OCI-LY7 (cell line): ENCODE results near the gene CAMKV. TPM values are rescaled to one million over a fixed set of nuclear protein-coding genes. Genes with fewer than 3 reads are reported as not detected.
"Not testable (repeated sequence)": the region's sequence is repeated elsewhere in the genome, so short reads cannot be mapped to it uniquely, and the experiment has no call there.

ENCODE experiments used
- BruUV-seq: library from RNA; stranded (reverse); fragments of 400-500 nt; replicated peaks from 2 replicates; lab custom pipeline; 2021; lab: Mats Ljungman, UMichigan
- CTCF ChIA-PET: fragments of 300-600 bp; sonication (Branson Sonifier 250); formaldehyde crosslinking; loops from one replicate; lab custom pipeline; 2022; ENCODE audit warnings: antibody characterized with exemption; ENCODE audit not compliant: unreplicated experiment; lab: Charles Lee
- POLR2A ChIA-PET: fragments of 300-600 bp; sonication (Branson Sonifier 250); formaldehyde crosslinking; loops from one replicate; lab custom pipeline; 2022; ENCODE audit warnings: antibody characterized with exemption; lab: Charles Lee
- DNase-seq: peaks from one replicate; pipeline ENCODE4 v3.0.0-alpha.2; 2015; ENCODE audit warnings: low spot score
- H2AFZ ChIP-seq: fragments of 200-600 bp; sonication (generic), shearing (Covaris generic); 2 replicates; pipeline ENCODE4 v1.6.1; 2014; ENCODE audit warnings: mild to moderate bottlenecking, antibody characterized with exemption, low read length, moderate library complexity
- H3K27ac ChIP-seq: fragments of 200-600 bp; sonication (generic); 2 replicates; pipeline ENCODE4 v1.5.1; 2014; ENCODE audit warnings: mixed run types, low read depth, mild to moderate bottlenecking, moderate library complexity, low read length, inconsistent platforms; ENCODE audit not compliant: poor library complexity, severe bottlenecking
- H3K36me3 ChIP-seq: fragments of 200-600 bp; sonication (generic); 2 replicates; pipeline ENCODE4 v1.6.1; 2014; ENCODE audit warnings: mild to moderate bottlenecking, antibody characterized with exemption, low read length, moderate library complexity, mixed read lengths; ENCODE audit not compliant: insufficient read depth
- H3K4me1 ChIP-seq: fragments of 200-600 bp; sonication (generic); 2 replicates; pipeline ENCODE4 v1.5.1; 2014; ENCODE audit warnings: mild to moderate bottlenecking, low read length; ENCODE audit not compliant: insufficient read depth, poor library complexity, severe bottlenecking
- H3K4me2 ChIP-seq: fragments of 200-600 bp; sonication (generic); 2 replicates; pipeline ENCODE4 v1.6.1; 2014; ENCODE audit warnings: mild to moderate bottlenecking, low read length
- H3K4me3 ChIP-seq: fragments of 200-600 bp; sonication (generic); 2 replicates; pipeline ENCODE4 v1.5.1; 2014; ENCODE audit warnings: mild to moderate bottlenecking, low read depth, low read length; ENCODE audit not compliant: poor library complexity, severe bottlenecking
- H3K79me2 ChIP-seq: fragments of 200-600 bp; sonication (generic); 2 replicates; pipeline ENCODE4 v1.6.1; 2016; ENCODE audit warnings: low read depth, mild to moderate bottlenecking, low read length, moderate library complexity, mixed read lengths; ENCODE audit not compliant: insufficient read depth
- H3K9me2 ChIP-seq: fragments of 200-600 bp; sonication (generic); 2 replicates; pipeline ENCODE4 v1.6.1; 2016; ENCODE audit warnings: mild to moderate bottlenecking, low read length, mixed read lengths; ENCODE audit not compliant: insufficient read depth
- H3K9me3 ChIP-seq: fragments of 200-600 bp; sonication (generic); 2 replicates; pipeline ENCODE4 v1.6.1; 2014; ENCODE audit warnings: mild to moderate bottlenecking, mixed run types, low read length, mixed read lengths
- H4K20me1 ChIP-seq: fragments of 200-600 bp; sonication (generic); 2 replicates; pipeline ENCODE4 v1.6.1; 2014; ENCODE audit warnings: mild to moderate bottlenecking, antibody characterized with exemption, low read length, moderate library complexity, mixed read lengths; ENCODE audit not compliant: insufficient read depth
- CTCF ChIP-seq: fragments of 200-600 bp; sonication (generic); conservative IDR thresholded peaks from 2 replicates; pipeline ENCODE4 v1.5.1; 2014; ENCODE audit warnings: mild to moderate bottlenecking, antibody characterized with exemption, low read length, moderate library complexity, mixed read lengths
- EZH2phosphoT487 ChIP-seq: fragments of 200-600 bp; sonication (generic); IDR thresholded peaks from 2 replicates; pipeline ENCODE4 v1.6.1; 2018; ENCODE audit warnings: low read depth, borderline replicate concordance, mild to moderate bottlenecking, mixed run types, antibody characterized with exemption, low read length, moderate library complexity, mixed read lengths
- intact Hi-C: fragments of 100-400 bp; cut with micrococcal nuclease; formaldehyde crosslinking; loops from one replicate; pipeline ENCODE4 v1.10.0; 2022; ENCODE audit not compliant: unreplicated experiment
- total RNA-seq, 2 experiments: library from RNA; depleted of rRNA in 1 of 2; stranded (reverse); fragments of >200 nt in 1 of 2; shearing (Covaris generic) in 1 of 2; gene quantifications; 2 replicates each; pipeline ENCODE4 v1.2.3, GENCODE V29; 2014 to 2022

Gene CAMKV
- total RNA-seq, 2 experiments from 2014 or later, result 0.63 TPM; not detected in 1

- intact Hi-C loops, result loop anchor here (5.0 kb wide), 1 partner anchor 206 kb away; no protein-coding TSS in a partner anchor
- Histone ChIP-seq H3K36me3 (0 out of 2 replicates have a peak, but pooled peaks cover 12% of the 10 kb centered on the region), H2AFZ (no peak overlapping the region), H3K9me3 (no peaks in the 10 kb centered on the region), H3K79me2 (no peaks in the 10 kb centered on the region), H3K4me3 (no peak overlapping the region), H3K9me2 (no peaks in the 10 kb centered on the region), H3K4me2 (no peak overlapping the region), H3K27ac (no peak overlapping the region), H3K4me1 (peaks cover 9% of the 10 kb centered on the region), H4K20me1 (no peaks in the 10 kb centered on the region)
- DNase-seq, result no peak
- ChIA-PET CTCF (interaction anchor here (0.5 to 1.6 kb wide), 3 partner anchors 54 to 203 kb away, joined by 3 to 5 read pairs (median 4); no protein-coding TSS in a partner anchor), POLR2A (no interaction called here)
- TF ChIP-seq CTCF, result no peak
- TF ChIP-seq EZH2phosphoT487, result no peak
- no TSS peak for BruUV-seq
These were observed 38.9 kb upstream of the CAMKV start for GRCh38 chr3:49908373-49909199.

- Histone ChIP-seq H3K9me3 (no peaks in the 10 kb centered on the region), H3K4me2 (peak overlapping the region; percentile 20; the same call in 1 of the 2 replicates), H3K4me1 (peaks cover 13% of the 10 kb centered on the region), H3K79me2 (no peaks in the 10 kb centered on the region), H2AFZ (no peak overlapping the region), H3K36me3 (0 out of 2 replicates have a peak, but pooled peaks cover 4% of the 10 kb centered on the region), H3K27ac (no peak overlapping the region), H3K9me2 (no peaks in the 10 kb centered on the region), H4K20me1 (no peaks in the 10 kb centered on the region), H3K4me3 (no peak overlapping the region)
- TF ChIP-seq EZH2phosphoT487 (no peak), CTCF (peak; percentile 84)
- ChIA-PET CTCF (no interaction called here), POLR2A (interaction anchor here (1.1 kb wide), 1 partner anchor 28 kb away, joined by 4 read pairs; no protein-coding TSS in a partner anchor)
- intact Hi-C loops, result loop anchor here (1.0 to 5.0 kb wide), 3 partner anchors 65 to 204 kb away; no protein-coding TSS in a partner anchor
- peak; percentile 57 for DNase-seq
- no TSS peak for BruUV-seq
These were observed 36.5 kb upstream of the CAMKV start for GRCh38 chr3:49906073-49906743.

GRCh38 chr3:49904448-49904847 lies 34.7 kb upstream of the CAMKV start:
- CTCF ChIA-PET, H3K36me3 ChIP-seq, H3K4me2 ChIP-seq, H3K4me3 ChIP-seq, H2AFZ ChIP-seq, DNase-seq, H3K9me2 ChIP-seq, BruUV-seq, H3K27ac ChIP-seq, H4K20me1 ChIP-seq, H3K9me3 ChIP-seq, H3K79me2 ChIP-seq: not testable (repeated sequence)
- peaks cover 27% of the 10 kb centered on the region for H3K4me1 ChIP-seq
- POLR2A ChIA-PET, result interaction anchor here (0.7 kb wide), 1 partner anchor 1662 kb away, joined by 3 read pairs; no protein-coding TSS in a partner anchor
- intact Hi-C loops, result loop anchor here (5.0 kb wide), 1 partner anchor 47 kb away; the partner anchor contains the start of gene TRAIP
